GM19035 (cell line): Measurements from ENCODE around the gene WDR5.

Source experiments
- ATAC-seq: cut with Tn5 transposase; IDR thresholded peaks from one replicate; pipeline ENCODE4 v1.9.1; 2021; ENCODE audit not compliant: unreplicated experiment

Gene WDR5

DNA sequence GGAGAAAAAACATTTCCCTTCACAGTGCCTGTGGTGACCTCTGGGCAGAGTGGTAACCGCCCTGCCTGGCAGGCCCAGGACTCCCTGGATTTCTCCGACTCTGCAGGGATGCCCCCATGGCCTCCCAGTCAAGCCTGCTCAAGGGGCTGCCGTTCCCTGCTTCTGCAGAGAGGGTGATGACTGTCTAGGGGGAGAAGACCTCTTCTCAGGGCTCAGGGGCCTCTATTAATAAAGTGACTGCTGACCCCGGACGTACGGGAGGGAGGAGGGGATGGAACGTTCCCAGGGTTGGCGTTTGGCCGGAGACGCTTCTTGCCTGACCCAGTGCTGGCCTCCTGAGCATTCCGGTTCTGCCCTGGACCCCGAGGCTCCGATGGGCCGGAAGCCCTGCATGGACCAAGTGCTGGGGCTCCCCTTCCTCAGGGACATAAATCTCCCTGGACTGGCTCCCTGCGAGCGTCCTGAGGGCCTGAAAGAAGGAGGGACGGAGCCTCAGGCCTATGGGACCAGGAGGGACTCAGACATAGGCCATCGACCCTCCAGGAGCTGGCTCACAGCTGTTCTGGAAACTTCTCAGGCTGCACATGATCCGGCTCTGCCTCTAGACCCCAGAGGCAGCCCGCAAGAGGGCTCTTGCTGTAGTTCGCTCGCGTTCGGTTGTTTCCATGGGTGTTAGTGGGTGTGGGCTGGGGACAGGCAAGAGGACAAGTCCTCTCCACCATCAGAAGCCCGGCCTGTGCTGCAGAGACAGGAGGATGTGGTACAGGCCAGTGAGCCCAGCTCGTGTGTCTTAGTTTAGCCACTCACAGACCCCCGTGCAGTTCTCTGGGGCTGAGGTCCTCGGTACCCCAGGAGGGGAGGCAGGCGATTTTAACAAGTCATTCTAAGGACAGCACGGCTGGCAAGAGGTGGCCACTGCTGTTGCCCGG lies 36.6 kb downstream of the WDR5 start:
- no peak for ATAC-seq

DNA sequence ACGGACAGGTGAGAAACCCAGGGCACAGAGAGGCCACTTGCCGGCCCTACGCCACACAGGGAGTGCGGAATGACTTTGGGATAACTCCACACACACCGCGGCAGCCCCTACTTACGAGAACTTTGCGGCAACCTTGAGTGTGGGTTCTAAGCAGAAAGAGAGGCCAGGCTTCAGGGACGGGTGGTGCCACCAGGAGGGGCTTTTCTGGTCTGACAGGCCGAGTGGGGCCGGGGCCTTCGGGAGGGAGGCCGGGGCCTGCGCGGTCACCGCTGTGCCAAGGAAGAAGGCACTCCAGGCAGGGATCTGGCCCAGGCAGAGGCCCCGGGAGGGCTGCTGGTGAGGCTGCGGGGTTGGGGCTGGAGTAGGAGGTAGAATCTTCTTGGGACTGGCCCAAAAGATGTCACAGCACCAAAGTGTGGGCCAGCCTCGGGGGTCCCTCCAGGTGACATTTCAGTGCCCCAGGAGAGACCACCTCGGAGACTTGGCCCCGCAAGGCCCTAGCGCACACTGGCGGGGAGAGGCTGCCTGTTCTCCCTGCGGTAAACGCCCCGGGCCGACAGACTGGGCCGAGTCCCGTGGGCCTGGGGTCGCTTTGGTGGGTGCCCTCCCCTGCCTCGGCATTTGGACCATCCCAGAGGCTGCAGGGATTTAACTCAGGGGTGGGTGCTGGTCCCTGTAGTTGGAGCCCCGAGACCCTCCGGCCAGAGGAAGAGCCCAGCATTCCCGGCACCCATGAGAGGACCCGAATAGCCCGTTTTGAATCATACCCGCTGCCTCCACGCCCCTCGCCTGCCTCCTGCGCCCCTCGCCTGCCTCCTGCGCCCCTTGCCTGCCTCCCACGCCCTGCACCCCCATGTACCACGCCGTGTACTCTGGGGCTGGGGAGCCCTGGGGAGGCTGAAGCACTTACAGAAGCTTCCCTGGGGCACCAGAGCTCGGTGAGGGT lies 37.5 kb downstream of the WDR5 start:
- no peak for ATAC-seq

DNA sequence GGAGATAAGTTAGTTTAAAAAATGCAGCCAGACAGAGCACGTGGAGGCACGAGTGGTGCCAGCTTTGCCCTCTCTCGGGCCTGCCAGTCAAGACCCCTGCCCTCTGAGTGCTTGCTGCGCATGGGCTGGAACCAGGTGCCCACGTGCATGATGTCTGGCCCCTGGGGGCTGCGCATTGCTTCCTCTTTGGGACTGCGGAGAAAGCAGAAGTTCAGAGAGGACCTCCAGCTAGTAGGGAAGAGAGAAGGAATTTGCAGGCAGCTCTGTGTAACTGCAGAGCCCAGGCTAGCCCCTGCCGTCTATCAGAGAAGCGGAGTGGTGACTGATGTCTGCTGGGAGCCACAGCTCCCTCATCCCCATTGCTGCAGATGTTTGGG lies 38.2 kb downstream of the WDR5 start:
- ATAC-seq = no peak

DNA sequence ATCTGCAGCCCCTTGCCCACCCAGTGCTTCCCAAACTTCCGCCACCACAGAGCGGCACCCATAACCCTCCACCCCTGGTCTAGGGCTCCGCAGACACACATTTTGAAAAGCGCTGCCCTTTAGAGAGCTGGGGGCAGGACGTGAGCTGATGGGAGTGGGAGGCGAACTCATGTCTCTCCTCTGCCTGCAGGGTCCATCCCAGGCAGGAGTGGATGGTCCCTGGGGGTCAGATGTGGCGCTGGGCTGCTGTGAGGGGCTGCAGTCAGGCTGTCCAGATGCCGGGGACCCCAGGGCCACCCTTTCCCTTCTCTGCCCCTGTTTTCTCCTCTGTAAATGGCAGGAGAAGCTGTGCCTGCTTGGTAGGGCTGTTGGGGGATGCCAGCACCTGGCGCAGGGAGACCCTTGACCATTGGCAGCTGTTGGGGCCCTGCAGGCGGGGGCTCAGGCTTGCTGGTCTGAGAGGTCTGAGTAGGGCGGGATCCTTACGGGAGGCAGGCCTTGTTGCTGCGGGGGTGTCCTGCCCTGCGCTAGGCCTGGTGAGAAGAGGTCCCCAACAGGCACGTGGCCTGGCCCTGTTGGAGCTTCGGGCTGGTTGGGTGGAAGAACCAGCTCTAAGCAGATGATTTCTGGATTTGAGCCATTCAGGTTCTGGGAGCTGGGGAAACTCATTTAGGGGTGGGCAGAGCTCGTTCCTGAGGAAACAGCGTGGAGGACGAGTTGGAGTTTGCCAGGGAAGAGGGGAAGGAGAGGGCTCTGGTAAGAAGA lies 38.8 kb downstream of the WDR5 start:
- ATAC-seq = no peak

DNA sequence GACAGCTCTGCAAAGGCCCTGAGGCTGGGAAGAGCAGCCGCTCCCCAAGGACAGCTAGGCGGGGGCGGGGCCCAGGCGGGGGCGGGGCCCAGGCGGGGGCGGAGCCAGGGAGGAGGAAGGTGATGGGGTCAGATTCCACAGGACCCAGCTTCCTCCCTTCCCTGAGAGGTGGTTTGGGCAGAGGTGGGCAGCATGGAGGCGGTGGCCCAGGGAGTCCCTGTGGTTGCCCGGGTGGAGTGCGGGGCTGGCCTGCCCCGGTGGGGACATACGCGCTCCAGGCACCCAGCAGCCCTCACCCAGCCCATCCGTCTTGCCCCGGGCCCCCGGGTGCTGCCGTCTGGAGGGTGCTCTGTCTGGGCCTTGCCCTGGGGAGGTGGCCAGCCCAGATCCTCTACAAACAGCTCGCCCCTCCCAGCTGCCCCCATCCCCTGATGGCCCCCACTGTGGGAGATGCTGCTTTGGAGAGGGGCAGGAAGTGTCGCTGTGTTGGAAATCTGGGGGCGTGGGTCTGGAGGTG lies 39.5 kb downstream of the WDR5 start:
- ATAC-seq = no peak

DNA sequence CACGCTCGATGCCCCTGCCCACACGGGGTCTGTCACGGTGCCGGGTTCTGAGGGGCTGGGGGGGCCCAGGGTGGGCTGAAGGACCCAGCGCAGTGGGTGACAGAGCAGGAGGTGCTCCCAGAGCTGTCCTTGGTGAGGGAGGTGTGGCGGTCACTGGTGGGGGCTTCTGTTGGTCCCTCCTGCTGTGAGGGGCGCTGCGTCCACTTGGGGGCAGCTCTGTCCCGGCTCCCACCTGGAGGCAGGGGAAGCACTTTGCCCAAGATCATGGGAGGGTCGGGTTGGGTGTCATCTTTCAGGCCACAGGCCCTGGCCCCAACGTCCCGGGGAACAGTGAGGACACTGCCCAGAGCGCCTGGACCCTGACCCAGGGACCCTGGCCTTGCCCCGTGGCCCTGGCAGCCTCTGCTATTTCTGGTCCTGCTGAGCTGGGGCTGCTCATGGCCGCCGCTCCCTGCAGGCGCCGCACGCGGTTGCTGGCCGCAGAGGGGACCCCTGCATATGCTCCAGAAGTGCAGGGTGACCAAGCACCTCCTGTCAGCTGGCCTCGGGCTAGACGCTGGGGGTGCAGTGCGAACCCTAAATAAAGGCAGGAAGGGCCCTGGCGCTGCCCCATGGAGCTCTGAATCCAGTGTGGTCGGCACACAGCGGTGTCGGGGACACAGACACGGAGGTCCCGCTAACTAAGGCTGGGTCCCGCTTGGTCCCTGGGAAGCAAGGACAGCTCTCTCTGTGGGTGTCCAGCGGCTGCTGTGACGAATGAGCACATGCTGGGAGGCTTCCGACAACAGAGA lies 40.1 kb downstream of the WDR5 start:
- ATAC-seq = no peak

DNA sequence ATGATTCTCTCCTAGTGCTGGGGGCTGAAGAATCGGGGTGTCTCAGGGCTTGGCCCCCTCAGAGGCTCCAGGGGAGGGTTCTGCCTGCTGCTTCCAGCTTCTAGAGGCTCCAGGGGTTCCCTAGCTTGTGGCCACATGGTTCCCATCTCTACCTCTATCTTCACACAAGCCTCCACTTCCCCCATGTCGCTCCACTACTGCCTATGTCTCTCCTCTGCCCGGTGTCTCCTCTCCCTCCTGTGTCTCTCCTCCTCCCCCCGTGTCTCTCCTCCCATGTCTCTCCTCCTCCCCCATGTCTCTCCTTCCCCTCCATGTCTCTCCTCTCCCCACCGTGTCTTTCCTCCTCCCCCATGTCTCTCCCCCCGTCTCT lies 40.7 kb downstream of the WDR5 start:
- no peak for ATAC-seq

DNA sequence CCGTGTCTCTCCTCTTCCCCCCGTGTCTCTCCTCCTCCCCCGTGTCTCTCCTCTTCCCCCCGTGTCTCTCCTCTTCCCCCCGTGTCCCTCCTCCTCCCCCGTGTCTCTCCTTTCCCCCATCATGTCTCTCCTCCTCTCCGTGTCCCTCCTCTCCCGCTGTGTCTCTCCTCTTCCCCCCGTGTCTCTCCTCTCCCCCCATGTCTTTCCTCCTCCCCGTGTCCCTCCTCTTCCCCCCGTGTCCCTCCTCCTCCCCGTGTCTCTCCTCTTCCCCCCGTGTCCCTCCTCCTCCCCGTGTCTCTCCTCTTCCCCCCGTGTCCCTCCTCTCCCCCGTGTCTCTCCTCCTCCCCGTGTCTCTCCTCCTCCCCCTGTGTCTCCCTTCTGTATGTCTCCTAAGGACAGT lies 41.3 kb downstream of the WDR5 start:
- ATAC-seq = no peak

DNA sequence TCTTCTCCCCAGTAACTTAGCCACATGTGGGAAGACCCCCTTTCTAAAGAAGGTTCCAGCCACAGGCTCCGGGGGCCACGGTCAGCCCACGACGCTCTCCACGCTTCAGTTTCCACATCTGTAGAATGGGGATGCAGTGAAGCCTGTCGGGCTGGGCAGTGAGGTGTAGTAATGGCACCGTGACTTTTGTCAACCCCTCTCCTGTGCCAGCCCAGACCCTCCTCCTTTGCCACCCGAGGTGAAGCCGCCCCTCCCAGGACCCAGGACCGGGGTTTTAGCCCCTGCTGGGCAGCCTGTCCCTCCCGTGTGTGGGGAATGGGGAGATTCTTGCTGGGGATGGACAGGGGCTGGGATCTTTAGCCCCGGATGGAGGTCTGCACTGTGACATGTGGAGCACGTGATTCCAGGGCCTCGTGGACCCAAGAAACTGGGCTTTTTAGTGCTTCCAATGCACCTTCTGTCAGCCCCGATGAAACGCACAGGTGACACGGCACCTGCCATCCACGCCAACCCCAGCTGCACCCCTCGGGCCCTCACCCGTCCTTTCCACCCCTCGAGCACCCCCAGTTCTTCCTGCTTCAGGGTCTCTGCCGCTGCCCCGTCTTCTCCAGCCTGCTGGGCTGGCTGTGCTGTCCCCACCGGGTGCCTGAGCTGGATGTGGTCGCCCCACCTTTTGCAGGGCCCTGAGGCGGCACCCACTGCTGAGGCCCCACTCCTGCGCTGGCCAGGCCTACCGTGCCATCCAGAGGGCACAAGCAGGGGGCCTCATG lies 41.9 kb downstream of the WDR5 start:
- ATAC-seq = no peak

DNA sequence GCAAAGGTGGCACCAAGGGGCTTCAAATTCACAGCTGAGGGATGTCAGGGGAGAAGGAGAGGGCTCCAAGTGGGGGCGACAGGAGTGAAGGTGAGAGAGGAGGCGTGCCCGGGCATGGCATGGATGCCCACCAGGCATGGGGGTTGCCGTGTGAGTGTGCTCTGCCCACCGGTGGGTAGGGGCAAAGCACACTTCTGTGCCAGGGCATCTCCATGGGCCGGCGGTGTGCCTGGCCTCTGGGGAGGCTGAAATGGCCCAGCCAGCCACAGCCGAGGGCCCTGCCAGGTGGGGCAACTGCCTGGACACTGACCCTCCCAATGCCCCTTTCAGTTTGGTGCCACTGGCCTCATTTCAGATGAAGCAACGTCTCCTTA lies 42.5 kb downstream of the WDR5 start:
- ATAC-seq = no peak

DNA sequence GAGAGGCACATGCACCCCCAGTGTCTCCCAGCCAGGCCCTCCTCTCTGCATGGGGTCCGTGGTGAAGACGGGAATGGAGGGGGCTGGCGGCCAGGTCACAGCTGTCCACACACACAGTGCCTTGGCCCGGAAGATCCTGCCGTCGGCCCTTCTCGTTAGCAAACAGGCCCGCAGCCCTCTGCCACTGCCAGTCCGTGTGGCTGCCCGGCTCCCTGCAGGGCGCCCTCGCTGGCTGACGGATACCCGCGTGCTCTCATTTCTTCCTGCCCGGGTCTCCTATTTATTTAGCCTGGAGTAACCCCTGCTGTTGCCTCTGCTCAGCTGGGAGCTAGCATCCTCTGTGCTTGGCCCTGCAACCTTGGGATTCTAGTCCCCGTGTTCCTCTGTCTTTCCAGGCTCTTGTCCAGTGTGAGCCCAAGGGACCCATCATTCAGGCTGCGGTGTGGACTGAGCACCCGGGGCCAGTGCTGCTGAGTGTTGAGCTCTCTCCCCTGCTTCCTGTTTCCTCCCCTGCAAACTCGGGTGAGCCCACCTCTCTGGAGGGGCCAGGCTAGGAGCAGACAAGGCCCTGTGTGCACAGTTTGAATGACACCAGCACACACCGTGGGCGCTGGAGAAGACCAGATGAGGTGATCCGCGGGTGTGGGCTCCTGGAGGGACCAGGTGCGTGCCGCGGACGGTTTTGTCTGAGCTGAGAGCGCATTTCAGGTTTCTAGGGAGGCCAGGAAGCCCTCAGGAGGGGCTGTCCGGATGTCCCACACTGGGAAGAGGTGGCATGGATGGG lies 43.1 kb downstream of the WDR5 start:
- no peak for ATAC-seq

DNA sequence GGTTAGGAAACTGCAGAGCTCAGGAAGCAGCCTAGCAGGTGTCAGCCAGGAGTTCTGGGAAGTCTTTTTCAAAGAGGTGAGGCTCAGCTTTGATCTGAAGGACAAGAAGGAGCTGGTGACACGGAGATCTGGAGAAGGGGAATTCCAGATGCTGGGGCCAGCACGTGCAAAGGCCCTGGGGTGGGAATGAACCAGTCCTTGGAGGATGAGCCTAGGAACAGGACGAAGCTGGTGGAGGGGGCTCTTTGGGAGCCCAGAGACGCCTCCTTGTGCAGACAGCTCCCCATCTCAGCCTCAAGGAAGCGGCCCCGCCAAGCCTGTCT lies 43.7 kb downstream of the WDR5 start:
- no peak for ATAC-seq

DNA sequence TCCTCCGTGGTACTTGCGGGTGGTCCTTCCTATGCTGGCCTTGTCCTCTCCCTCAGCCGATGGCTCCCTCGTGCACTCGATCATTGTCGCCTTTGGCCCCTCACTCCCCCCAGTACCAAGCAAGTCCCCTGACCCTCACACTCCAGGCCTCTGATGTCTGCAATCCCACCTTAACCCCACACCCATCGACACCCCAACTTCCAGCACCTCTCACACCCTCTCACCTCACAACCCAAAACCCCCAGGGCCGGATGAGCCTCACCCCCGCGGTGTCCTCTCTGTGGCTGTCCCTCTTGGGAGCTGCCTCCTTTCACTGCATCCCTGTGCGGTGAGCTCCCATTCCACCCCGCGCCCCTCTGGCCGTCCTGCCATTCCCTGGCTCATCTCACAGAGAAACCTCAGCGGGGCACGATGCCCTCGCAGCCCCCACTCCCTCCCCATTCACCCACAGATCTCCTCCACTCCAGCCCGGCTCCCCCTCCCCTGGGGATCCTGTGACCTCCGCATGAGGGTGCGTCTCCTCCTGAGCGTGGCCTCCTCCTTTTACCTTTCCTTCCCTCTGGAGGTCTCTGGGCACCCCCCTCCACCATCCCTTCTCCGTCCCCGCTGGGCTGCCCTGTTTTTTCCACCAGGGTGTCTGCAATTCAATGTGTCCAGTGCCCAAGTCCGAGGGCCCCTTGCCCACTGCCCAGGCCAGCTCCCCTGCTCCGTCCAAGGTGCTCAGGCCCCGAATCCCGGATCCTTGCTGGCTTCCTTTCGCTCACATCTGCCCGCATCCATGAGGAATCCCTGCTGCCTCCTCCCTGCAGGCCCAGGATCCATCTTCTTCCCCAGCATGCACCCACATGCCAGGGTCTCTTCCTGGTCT lies 44.3 kb downstream of the WDR5 start:
- no peak for ATAC-seq

DNA sequence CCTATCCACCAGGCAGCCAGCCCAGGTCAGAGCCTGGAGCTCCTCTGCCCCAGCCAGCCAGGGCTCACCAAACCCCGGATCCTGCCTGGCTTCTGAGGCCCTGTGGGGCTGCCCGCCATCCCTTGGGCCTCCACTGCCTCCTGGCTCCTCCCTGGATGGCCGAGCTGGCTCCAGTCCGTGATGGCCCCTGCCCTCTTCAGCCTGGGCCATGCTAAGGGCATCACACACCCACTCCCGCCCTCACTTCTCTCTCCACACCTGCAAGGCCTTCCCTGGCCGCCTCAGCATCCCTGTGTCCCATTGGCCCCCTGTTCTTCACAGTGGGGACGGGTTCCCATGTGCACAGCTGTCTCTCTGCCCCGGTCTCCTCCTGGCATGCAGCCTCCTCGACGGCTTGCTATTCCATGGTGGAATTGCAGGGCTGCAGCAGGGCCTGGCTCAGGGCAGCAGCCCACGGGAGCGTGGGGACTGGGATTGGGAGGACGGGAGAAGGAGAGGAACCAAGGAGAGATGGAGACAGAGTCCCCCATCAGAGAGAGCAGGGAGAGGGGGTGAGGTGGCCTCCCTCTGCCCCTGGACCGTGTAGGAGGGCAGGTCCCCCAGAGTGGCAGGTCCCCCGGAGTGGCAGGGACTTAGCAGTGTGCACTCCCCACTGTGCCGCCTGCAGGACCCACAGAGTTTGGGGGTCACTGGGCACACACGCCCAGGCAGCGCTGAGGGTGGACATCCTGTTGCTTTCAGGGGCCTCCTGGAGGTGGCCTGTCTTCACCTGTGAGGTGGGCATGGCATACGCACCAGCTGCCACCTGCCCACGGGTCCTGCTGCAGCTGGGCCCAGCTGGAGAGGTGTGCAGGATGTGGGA lies 45.1 kb downstream of the WDR5 start:
- ATAC-seq = no peak

DNA sequence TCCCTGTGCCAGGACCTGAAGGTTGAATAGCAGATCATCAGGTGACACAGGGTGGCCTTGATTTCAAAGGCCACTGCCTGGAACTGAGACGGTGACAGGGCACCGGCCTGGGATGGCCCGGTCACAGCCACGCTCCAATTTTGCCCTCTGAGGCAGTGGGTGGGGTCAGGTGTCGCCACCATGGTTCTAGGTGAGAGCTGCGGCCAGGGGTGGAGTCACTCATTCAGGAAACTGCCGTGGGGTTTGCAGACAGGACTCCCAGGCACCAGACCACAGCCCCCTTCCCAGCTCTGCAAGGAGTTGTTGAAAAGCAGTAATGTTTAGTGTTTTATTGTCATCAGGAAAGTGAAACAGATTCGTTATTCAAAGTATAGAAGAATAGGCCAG lies 45.8 kb downstream of the WDR5 start:
- no peak for ATAC-seq

DNA sequence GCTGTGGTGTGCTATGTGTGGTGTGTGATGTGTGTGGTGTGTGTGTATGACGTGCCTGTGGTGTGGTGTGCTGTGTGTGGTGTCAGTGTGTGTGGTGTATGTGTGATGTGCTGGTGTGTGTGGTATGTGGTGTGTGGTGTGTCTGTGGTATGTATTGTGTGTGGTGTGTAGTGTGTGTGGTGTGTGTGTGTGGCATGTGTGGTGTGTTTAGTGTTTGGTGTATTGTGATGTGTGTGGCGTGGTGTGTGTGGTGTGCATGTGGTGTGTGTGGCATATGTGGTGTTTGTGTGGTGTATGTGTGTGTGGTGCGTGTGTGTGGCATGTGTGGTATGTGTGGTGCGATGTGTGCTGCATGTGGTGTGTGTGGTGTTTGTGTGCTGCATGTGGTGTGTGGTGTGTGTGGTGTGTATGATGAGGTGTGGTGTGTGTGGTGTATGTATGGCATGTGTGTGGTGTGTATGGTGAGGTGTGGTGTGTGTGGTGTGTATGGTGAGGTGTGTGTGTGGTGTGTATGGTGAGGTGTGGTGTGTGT lies 46.7 kb downstream of the WDR5 start:
- ATAC-seq = no peak

DNA sequence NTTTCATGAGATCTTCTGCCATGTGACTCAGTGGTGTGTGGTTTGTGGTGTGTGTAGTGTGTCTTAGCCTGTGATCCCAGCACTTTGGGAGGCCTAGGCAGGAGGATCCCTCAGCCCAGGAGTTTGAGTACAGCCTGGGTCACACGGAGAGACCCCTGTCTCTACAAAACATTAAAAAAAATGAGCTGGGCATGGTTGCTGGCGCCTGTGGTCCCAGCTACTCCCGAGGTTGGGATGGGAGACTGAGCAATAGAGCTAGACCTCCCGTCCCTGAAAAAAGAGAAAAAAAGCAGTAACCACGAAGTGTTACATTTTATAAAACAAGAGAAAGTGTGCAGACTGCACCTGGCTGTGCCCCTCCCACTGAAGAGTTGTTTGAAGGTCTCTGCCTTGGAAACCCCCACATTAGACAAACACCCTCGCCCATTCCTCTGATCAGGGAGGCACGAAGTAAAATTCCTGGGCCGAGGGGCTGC lies 49.7 kb downstream of the WDR5 start:
- ATAC-seq = no peak
